ENCODE data around the gene HTRA1.

Gene HTRA1

DNA sequence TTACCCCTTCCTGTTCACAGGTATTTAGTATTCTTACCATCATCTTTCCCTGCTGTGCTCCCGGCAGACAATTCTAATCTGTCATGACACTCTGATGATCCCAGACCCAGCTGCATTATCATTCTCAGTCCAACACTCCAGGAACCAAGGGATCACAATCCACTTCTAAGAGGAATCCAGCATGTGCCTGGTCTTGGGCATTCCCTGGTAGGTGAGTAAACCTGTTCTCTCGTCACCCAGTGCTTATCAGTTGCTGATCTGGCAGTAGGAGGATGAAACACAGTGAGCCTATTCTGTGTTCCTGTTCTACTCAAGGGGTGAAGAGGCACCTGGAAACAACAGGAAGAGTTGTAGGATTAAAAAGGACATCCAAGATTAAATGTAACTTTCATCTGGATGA lies 97.9 kb downstream of the HTRA1 start:
- no peak for DNase-seq

DNA sequence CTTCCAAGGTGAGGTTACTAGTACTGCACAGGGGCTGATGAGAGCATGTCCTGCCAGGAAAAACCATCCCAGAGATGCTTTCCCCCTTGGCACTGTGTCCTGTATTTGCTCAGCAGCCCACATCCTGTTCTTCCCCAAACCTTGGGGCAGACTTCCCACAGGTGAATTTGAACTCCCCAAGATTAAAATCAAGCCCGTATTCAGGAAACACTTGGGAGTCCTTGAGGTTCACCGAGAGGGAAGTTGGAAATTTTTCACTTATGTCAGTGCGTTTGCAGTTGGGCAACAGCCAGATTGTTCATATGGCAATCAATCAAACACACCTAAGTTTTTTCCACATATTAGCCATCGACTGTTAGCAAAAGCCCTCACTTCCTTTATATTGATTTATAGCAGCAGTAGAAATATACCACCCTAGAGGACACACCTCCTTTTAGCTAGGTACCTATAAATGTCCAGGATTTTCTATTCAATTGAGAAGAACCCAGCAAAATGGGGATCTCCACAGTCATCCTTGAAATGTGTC lies 99.0 kb downstream of the HTRA1 start, which contains the start of gene DMBT1:
Gene DMBT1, plus strand, starts transcription at position 476 of the 526 bp plus-strand sequence. Its CDS starts 17 bp downstream, at position 493.
- DNase-seq: no peak

DNA sequence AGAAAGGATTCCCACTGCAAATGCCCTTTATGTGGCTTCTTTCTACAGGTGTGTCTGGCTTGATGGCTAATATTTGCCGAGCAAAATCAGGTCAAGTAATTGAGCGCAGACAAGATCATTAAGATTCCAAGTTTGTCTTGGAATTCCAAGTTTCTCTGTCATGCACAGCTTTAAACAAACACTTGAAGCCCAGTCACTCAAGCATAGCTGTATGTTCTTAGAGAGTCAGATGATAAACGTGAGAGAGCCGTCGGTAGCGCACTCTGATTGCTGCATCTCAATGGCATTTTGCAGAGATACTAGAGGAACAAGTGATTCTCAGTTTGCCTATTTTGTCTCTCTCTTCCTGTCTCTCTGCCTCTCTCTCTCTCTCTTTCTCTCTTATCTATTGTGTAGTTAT lies 99.9 kb downstream of the HTRA1 start:
- no peak for DNase-seq

DNA sequence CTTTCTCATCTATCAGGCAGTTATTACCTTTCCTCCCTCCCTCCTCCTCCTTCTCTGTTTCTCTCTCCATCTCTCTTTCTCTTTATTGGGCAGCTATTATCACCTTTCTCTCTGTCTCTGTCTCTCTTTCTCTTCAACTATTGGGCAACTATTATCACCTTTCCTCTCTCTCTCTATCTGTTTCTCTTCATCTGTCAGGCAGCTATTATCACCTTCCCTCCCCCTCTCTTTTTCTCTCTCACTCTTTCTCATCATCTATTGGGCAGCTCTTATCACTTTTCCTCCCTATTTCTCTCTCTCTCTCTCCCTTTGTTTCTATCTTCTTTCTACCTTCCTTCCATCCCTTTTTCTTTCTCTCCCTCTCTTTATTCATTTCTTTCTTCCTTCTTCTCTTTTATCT lies 100.4 kb downstream of the HTRA1 start:
- no peak for DNase-seq
